MM.1S (cell line): ENCODE results near the gene PNPT1.

Experiments
- DNase-seq: peaks from one replicate; pipeline ENCODE4 v3.0.0-alpha.2; 2015
- H2AFZ ChIP-seq: fragments of 300-600 bp; sonication (generic); 2 replicates; pipeline ENCODE4 v1.6.0; 2016; ENCODE audit warnings: antibody characterized with exemption, low read length
- H3F3A ChIP-seq: fragments of 300-600 bp; sonication (generic); 2 replicates; pipeline ENCODE4 v1.6.1; 2016; ENCODE audit warnings: mild to moderate bottlenecking, antibody characterized with exemption, low read length, moderate library complexity, mixed read lengths; ENCODE audit not compliant: insufficient read depth
- H3K27ac ChIP-seq: fragments of 300-600 bp; sonication (generic); 2 replicates; pipeline ENCODE4 v1.5.1; 2016; ENCODE audit warnings: mild to moderate bottlenecking, low read length
- H3K27me3 ChIP-seq: fragments of 300-600 bp; sonication (generic); replicated peaks from 2 replicates; pipeline ENCODE4 v1.6.0; 2016; ENCODE audit warnings: low read length; ENCODE audit not compliant: insufficient read depth
- H3K36me3 ChIP-seq: fragments of 300-600 bp; sonication (generic); replicated peaks from 2 replicates; pipeline ENCODE4 v1.6.1; 2016; ENCODE audit warnings: mild to moderate bottlenecking, low read length, mixed read lengths; ENCODE audit not compliant: insufficient read depth
- H3K4me1 ChIP-seq: fragments of 300-600 bp; sonication (generic); 2 replicates; pipeline ENCODE4 v1.6.1; 2016; ENCODE audit warnings: low read length, mixed read lengths
- H3K4me2 ChIP-seq: fragments of 300-600 bp; sonication (generic); 2 replicates; pipeline ENCODE4 v1.6.0; 2016; ENCODE audit warnings: low read depth, low read length
- H3K4me3 ChIP-seq: fragments of 300-600 bp; sonication (generic); 2 replicates; pipeline ENCODE4 v1.5.1; 2016; ENCODE audit warnings: low read length, mixed read lengths
- H3K79me2 ChIP-seq: fragments of 300-600 bp; sonication (generic); 2 replicates; pipeline ENCODE4 v1.6.1; 2016; ENCODE audit warnings: mixed run types, low read length, mixed read lengths
- H3K9ac ChIP-seq: fragments of 300-600 bp; sonication (generic); 2 replicates; pipeline ENCODE4 v1.6.1; 2016; ENCODE audit warnings: low read length, mixed read lengths
- H3K9me2 ChIP-seq: fragments of 300-600 bp; sonication (generic); replicated peaks from 2 replicates; pipeline ENCODE4 v1.6.1; 2016; ENCODE audit warnings: mild to moderate bottlenecking, low read length, mixed read lengths; ENCODE audit not compliant: insufficient read depth
- H3K9me3 ChIP-seq: fragments of 300-600 bp; sonication (generic); replicated peaks from 2 replicates; pipeline ENCODE4 v1.6.1; 2016; ENCODE audit warnings: mild to moderate bottlenecking, low read length, mixed read lengths; ENCODE audit not compliant: insufficient read depth
- H4K20me1 ChIP-seq: fragments of 300-600 bp; sonication (generic); 2 replicates; pipeline ENCODE4 v1.6.1; 2016; ENCODE audit warnings: mild to moderate bottlenecking, low read length, moderate library complexity, mixed read lengths; ENCODE audit not compliant: insufficient read depth
- EZH2 ChIP-seq: fragments of 300-600 bp; sonication (generic); optimal IDR thresholded peaks from 2 replicates; pipeline ENCODE3; 2017; ENCODE audit warnings: low read depth, mild to moderate bottlenecking, antibody characterized with exemption, low read length, mixed read lengths
- EZH2phosphoT487 ChIP-seq: fragments of 300-600 bp; sonication (generic); IDR thresholded peaks from 2 replicates; pipeline ENCODE4 v1.6.1; 2018; ENCODE audit warnings: antibody characterized with exemption, low read length
- TF ChIP-seq, protein P1 (sequence below): fragments of 300-600 bp; sonication (generic); IDR thresholded peaks from 2 replicates; pipeline ENCODE4 v1.5.1; 2016; ENCODE audit warnings: antibody characterized with exemption, low read length, mixed read lengths

Gene PNPT1

DNA sequence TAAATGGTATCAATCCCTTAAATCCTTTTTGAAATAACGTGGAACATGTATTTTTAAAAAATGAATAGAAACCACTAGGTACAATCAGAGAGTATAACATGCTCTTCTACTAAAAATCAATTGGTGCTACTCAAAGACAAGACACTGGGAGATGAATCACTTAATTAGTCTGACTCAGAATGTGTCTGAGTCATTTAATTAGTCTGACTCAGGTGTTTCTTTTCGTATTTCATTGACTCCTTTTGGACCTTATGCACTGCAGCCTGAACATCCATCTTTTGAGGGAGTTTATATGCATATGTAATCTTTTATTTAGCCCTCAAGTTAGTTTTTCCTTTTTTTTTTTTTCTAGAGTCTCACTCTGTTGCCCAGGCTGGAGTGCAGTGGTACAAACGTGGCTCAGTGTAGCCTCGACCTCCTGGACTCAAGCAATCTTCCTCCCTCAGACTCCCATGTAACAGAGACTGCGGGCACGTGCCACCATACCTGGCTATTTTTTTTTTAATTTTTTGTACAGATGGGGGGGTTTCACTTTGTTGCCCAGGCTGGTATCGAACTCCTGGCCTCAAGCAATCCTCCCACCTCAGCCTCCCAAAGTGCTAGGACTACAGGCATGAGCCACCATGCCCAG is 102.7 kb downstream of the PNPT1 start:
- Histone ChIP-seq H3K36me3 (peaks cover 4% of the 10 kb centered on the region), H3K27me3 (no peaks in the 10 kb centered on the region), H4K20me1 (no peaks in the 10 kb centered on the region), H3K79me2 (peaks cover 82% of the 10 kb centered on the region), H3K9me3 (no peaks in the 10 kb centered on the region), H3K9ac (no peak overlapping the region), H3K4me1 (no peaks in the 10 kb centered on the region), H3K4me3 (no peak overlapping the region), H3K4me2 (no peak overlapping the region), H3K9me2 (no peaks in the 10 kb centered on the region), H3F3A (no peaks in the 10 kb centered on the region), H3K27ac (no peak overlapping the region), H2AFZ (no peak overlapping the region)
- DNase-seq: no peak
- TF ChIP-seq EZH2: no peak
- TF ChIP-seq, protein P1, sequence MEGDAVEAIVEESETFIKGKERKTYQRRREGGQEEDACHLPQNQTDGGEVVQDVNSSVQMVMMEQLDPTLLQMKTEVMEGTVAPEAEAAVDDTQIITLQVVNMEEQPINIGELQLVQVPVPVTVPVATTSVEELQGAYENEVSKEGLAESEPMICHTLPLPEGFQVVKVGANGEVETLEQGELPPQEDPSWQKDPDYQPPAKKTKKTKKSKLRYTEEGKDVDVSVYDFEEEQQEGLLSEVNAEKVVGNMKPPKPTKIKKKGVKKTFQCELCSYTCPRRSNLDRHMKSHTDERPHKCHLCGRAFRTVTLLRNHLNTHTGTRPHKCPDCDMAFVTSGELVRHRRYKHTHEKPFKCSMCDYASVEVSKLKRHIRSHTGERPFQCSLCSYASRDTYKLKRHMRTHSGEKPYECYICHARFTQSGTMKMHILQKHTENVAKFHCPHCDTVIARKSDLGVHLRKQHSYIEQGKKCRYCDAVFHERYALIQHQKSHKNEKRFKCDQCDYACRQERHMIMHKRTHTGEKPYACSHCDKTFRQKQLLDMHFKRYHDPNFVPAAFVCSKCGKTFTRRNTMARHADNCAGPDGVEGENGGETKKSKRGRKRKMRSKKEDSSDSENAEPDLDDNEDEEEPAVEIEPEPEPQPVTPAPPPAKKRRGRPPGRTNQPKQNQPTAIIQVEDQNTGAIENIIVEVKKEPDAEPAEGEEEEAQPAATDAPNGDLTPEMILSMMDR: no peak
- no peak for TF ChIP-seq EZH2phosphoT487

DNA sequence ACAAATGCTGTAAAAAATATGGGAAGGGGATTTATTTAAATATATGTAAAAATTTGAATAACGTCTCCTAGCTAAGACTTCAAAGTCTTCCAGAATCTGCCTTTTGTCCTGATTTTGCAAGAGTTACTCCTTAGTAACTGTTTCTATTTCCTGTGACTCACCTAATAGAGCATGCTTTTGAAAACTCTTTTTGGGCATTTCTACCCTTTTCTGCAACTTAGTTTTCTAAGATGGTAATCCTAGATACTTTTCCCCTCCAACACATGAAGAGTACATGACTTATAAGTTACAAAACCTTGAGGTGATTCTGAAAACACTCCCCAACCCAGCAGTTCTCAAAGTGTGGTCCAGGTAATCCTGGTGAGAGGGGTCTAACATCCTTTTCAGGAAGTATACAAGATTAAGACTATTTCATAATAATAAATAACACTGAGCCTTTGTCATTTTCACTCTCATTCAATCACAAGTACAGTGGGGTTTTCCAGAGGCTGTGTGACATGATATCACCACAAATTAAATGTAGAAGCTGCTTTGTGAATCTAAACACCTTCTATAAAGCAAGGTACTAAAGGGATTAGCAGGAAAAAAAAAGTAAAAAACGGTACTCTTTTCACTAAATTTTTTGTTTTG is 108.1 kb downstream of the PNPT1 start:
- Histone ChIP-seq H3K4me1 (peaks cover 4% of the 10 kb centered on the region; the same call in 1 of the 2 replicates), H3K9ac (no peak overlapping the region), H3K27ac (no peak overlapping the region), H3K4me3 (no peak overlapping the region), H3F3A (no peaks in the 10 kb centered on the region), H3K36me3 (peaks cover 12% of the 10 kb centered on the region), H4K20me1 (no peaks in the 10 kb centered on the region), H3K27me3 (no peaks in the 10 kb centered on the region), H3K4me2 (no peak overlapping the region), H2AFZ (no peak overlapping the region), H3K79me2 (peaks cover 71% of the 10 kb centered on the region), H3K9me2 (no peaks in the 10 kb centered on the region), H3K9me3 (no peaks in the 10 kb centered on the region)
- TF ChIP-seq, protein P1: no peak
- TF ChIP-seq EZH2phosphoT487: no peak
- no peak for TF ChIP-seq EZH2
- no peak for DNase-seq
